Caco-2 (cell line): ENCODE data around the gene MBOAT7. TPM values are rescaled to one million over a fixed set of nuclear protein-coding genes. Genes with fewer than 3 reads are reported as not detected.

ENCODE experiments used
- BruUV-seq: library from RNA; stranded (reverse); fragments of 400-500 nt; replicated peaks from 2 replicates; lab custom pipeline; 2021; lab: Mats Ljungman, UMichigan
- CTCF ChIA-PET: fragments of 300-600 bp; sonication (Branson Sonifier 250); formaldehyde crosslinking; loops from one replicate; lab custom pipeline; 2022; ENCODE audit warnings: antibody characterized with exemption; lab: Charles Lee
- POLR2A ChIA-PET: fragments of 300-600 bp; sonication (Branson Sonifier 250); formaldehyde crosslinking; loops from one replicate; lab custom pipeline; 2022; ENCODE audit warnings: antibody characterized with exemption; lab: Charles Lee
- DNase-seq, 2 experiments: peaks; one replicate each; pipeline versions ENCODE4 v3.0.0 to v3.0.0-alpha.2; 2020 to 2022
- H3K27me3 ChIP-seq: replicated peaks from 2 replicates; pipeline ENCODE4 v1.6.0; 2011; ENCODE audit warnings: low read length; ENCODE audit not compliant: control insufficient read depth, insufficient read depth
- H3K36me3 ChIP-seq: 2 replicates; pipeline ENCODE4 v1.5.1; 2011; ENCODE audit warnings: low read length; ENCODE audit not compliant: control insufficient read depth, insufficient read depth
- H3K4me1 ChIP-seq: fragments of 250-450 bp; sonication (Bioruptor Pico); 2 replicates; pipeline ENCODE4 v1.5.1; 2020; ENCODE audit warnings: mild to moderate bottlenecking
- H3K4me3 ChIP-seq: 2 replicates; pipeline ENCODE4 v1.5.1; 2011; ENCODE audit warnings: low read depth, mild to moderate bottlenecking, control low read depth, low read length
- H3K9me3 ChIP-seq: fragments of 250-450 bp; sonication (Bioruptor Pico); 2 replicates; pipeline ENCODE4 v1.5.1; 2020; ENCODE audit warnings: mild to moderate bottlenecking, moderate library complexity
- H3K27ac Mint-ChIP-seq: one replicate; pipeline ENCODE4 v1.8.0; 2022; ENCODE audit warnings: mixed read lengths; ENCODE audit not compliant: unreplicated experiment
- H3K27me3 Mint-ChIP-seq: one replicate; pipeline ENCODE4 v1.8.0; 2022; ENCODE audit warnings: mixed read lengths; ENCODE audit not compliant: insufficient read depth, unreplicated experiment
- H3K36me3 Mint-ChIP-seq: one replicate; pipeline ENCODE4 v1.8.0; 2022; ENCODE audit warnings: mild to moderate bottlenecking, mixed read lengths; ENCODE audit not compliant: insufficient read depth, unreplicated experiment
- H3K4me1 Mint-ChIP-seq: one replicate; pipeline ENCODE4 v1.8.0; 2022; ENCODE audit warnings: low read depth, mixed read lengths; ENCODE audit not compliant: unreplicated experiment
- H3K4me3 Mint-ChIP-seq: one replicate; pipeline ENCODE4 v1.8.0; 2022; ENCODE audit warnings: mild to moderate bottlenecking, moderate library complexity, mixed read lengths; ENCODE audit not compliant: unreplicated experiment
- H3K9me3 Mint-ChIP-seq: one replicate; pipeline ENCODE4 v1.8.0; 2022; ENCODE audit warnings: mixed read lengths; ENCODE audit not compliant: unreplicated experiment
- intact Hi-C: fragments of 100-400 bp; cut with micrococcal nuclease; formaldehyde crosslinking; loops from one replicate; pipeline ENCODE4 v1.10.0; 2022; ENCODE audit not compliant: unreplicated experiment
- total RNA-seq: library from RNA; stranded (reverse); gene quantifications from 2 replicates; pipeline ENCODE4 v1.2.3, GENCODE V29; 2022
- TF ChIP-seq, protein P1 (sequence below), 2 experiments: fragments of 200-600 bp in 1 of 2; IDR thresholded peaks; 1 replicate in 1 of 2; 2 replicates in 1 of 2; pipeline versions ENCODE4 v1.5.1 to v1.8.0; 2011 to 2022; ENCODE audit warnings: antibody characterized with exemption in 1 of 2, control low read depth in 1 of 2, inconsistent platforms in 1 of 2, low read depth in 1 of 2, low read length in 1 of 2, mild to moderate bottlenecking in 1 of 2, moderate library complexity in 1 of 2; ENCODE audit not compliant: insufficient read depth in 1 of 2, severe bottlenecking in 1 of 2, unreplicated experiment in 1 of 2

MBOAT7 gene
- total RNA-seq, 1 experiment from 2014 or later, result 137 TPM

DNA sequence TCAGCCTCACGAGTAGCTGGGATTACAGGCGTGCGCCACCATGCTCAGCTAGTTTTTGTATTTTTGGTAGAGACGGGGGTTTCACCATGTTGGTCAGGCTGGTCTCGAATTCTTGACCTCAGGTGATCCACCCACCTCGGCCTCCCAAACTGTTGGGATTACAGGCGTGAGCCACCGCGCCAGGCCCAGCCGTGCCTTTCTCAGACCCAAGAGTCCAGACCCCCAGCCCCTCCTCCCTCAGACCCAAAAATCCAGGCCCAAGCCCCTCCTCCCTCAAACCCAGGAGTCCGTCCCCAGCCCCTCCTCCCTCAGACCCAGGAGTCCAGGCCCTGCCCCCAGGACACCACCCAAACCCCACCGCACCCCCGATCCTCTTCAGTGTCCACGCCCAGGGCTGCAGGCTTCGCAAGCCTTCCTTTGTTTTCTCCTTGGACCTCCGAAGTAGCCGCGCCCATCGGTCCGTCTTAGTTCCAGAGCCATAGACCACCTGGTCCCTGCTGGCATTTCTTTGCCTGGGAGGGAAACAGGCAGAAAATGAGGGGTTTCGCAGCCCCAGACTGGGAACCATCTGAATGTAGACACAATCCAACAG, 20.1 kb downstream of the MBOAT7 start:
- H3K27ac Mint-ChIP-seq, result no peak overlapping the region
- BruUV-seq, result no TSS peak

DNA sequence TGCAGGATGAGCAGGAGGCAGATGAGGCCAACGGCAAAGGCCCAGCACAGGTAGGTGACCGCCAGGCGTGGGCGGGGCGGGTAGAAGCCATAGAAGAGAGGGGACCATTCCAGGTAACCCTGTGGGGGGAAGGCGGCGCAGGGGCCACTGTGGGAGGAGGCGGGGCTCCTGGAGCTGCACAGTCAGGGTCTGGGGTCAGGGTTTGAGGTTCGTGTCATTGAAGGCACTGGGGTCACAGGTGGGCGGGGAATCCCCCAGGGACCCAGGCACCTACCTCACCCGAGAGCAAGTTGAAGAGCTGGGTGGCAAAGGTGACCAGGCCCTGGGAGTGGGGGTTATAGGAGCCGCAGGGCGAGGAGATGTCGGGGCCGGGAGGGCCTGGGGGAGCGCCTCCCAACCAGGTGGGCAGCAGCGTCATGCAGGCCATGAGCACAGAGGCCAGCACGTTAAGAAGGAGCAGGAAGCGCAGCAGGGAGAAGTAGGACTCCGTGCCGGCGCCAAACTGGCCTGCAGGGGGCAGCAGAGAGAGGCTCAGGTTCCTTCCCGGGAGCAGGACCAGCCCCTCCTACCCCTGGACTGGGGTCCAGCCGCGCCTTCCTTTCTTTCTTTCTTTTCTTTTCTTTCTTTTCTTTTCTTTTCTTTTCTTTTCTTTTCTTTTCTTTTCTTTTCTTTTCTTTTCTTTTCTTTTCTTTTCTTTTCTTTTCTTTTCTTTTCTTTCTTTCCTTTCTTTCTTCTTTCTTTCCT, 21.0 kb downstream of the MBOAT7 start:
- intact Hi-C loops, result loop anchor here (1.0 kb wide), 2 partner anchors 63 to 98 kb away; no protein-coding TSS in a partner anchor
- Histone ChIP-seq H3K4me1 (peaks cover 1% of the 10 kb centered on the region), H3K9me3 (no peaks in the 10 kb centered on the region), H3K4me3 (no peak overlapping the region), H3K27me3 (no peaks in the 10 kb centered on the region), H3K36me3 (no peaks in the 10 kb centered on the region)
- no peaks in the 10 kb centered on the region for H3K27me3 Mint-ChIP-seq
- peak; percentile 90 to 95 for DNase-seq
- H3K36me3 Mint-ChIP-seq, result peaks cover 63% of the 10 kb centered on the region
- BruUV-seq, result no TSS peak
- no peak overlapping the region for H3K4me3 Mint-ChIP-seq
- no peak overlapping the region for H3K27ac Mint-ChIP-seq
- peaks cover 12% of the 10 kb centered on the region for H3K9me3 Mint-ChIP-seq
- TF ChIP-seq, protein P1, sequence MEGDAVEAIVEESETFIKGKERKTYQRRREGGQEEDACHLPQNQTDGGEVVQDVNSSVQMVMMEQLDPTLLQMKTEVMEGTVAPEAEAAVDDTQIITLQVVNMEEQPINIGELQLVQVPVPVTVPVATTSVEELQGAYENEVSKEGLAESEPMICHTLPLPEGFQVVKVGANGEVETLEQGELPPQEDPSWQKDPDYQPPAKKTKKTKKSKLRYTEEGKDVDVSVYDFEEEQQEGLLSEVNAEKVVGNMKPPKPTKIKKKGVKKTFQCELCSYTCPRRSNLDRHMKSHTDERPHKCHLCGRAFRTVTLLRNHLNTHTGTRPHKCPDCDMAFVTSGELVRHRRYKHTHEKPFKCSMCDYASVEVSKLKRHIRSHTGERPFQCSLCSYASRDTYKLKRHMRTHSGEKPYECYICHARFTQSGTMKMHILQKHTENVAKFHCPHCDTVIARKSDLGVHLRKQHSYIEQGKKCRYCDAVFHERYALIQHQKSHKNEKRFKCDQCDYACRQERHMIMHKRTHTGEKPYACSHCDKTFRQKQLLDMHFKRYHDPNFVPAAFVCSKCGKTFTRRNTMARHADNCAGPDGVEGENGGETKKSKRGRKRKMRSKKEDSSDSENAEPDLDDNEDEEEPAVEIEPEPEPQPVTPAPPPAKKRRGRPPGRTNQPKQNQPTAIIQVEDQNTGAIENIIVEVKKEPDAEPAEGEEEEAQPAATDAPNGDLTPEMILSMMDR (IDR thresholded peaks at IDR 0.05; ENCODE audit: insufficient read depth in 1 of 2, low read depth in 1 of 2, low read length in 1 of 2, severe bottlenecking in 1 of 2, unreplicated experiment in 1 of 2), result peak; percentile 90 to 92
- CTCF ChIA-PET, result interaction anchor here (0.6 to 1.7 kb wide), 8 partner anchors 8 to 211 kb away, joined by 3 to 10 read pairs (median 4); partner anchors contain the start of genes CNOT3, LENG1 and MBOAT7
- peaks cover 30% of the 10 kb centered on the region for H3K4me1 Mint-ChIP-seq
- POLR2A ChIA-PET, result interaction anchor here (0.8 kb wide), 1 partner anchor 21 kb away, joined by 3 read pairs; the partner anchor contains the start of gene MBOAT7

More for the DNA sequence above, 20.1 kb downstream of the MBOAT7 start:
- ChIA-PET CTCF (interaction anchor here (0.6 to 1.7 kb wide), 7 partner anchors 8 to 210 kb away, joined by 3 to 10 read pairs (median 5); partner anchors contain the start of genes CNOT3, LENG1 and MBOAT7), POLR2A (interaction anchor here (0.8 kb wide), 1 partner anchor 20 kb away, joined by 3 read pairs; the partner anchor contains the start of gene MBOAT7)
- no peaks in the 10 kb centered on the region for H3K27me3 ChIP-seq
- peaks cover 66% of the 10 kb centered on the region for H3K36me3 Mint-ChIP-seq
- TF ChIP-seq, protein P1 (IDR thresholded peaks at IDR 0.05; ENCODE audit: insufficient read depth in 1 of 2, low read depth in 1 of 2, low read length in 1 of 2, severe bottlenecking in 1 of 2, unreplicated experiment in 1 of 2), result no peak
- no peaks in the 10 kb centered on the region for H3K9me3 ChIP-seq
- no peak overlapping the region for H3K4me3 ChIP-seq
- no peak overlapping the region for H3K4me3 Mint-ChIP-seq
- peaks cover 12% of the 10 kb centered on the region for H3K9me3 Mint-ChIP-seq
- peaks cover 10% of the 10 kb centered on the region for H3K4me1 ChIP-seq
- peaks cover 28% of the 10 kb centered on the region for H3K4me1 Mint-ChIP-seq
- no peak for DNase-seq
- H3K36me3 ChIP-seq, result no peaks in the 10 kb centered on the region
- intact Hi-C loops, result no loop called here
- H3K27me3 Mint-ChIP-seq, result no peaks in the 10 kb centered on the region

DNA sequence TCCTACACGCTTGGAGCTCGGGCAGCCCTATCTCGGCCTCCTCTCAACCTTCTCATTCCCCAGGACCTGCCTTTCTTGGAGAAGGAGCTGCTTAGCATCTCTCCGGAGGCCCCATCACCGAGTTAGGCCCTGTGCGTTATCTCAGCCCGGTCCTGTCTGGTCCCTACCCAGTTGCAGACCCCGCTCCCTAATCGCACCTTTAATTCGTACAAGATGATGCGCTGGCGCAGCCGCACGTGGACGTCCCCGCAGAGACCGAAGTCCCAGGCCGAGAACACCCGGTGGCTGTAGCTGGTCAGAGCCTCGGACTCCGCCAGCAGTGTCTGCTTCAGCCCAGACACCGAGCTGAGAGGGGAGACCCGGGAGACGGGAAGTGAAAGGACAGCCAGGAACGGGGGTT, 24.2 kb downstream of the MBOAT7 start:
- Mint-ChIP-seq H3K27ac (peak overlapping the region; percentile 29), H3K4me1 (peaks cover 34% of the 10 kb centered on the region), H3K36me3 (peaks cover 55% of the 10 kb centered on the region), H3K9me3 (peaks cover 12% of the 10 kb centered on the region), H3K4me3 (no peak overlapping the region), H3K27me3 (no peaks in the 10 kb centered on the region)
- POLR2A ChIA-PET, result no interaction called here
- Histone ChIP-seq H3K36me3 (no peaks in the 10 kb centered on the region), H3K27me3 (no peaks in the 10 kb centered on the region), H3K4me1 (peaks cover 14% of the 10 kb centered on the region), H3K4me3 (no peak overlapping the region), H3K9me3 (no peaks in the 10 kb centered on the region)
- intact Hi-C loops, result no loop called here
- TF ChIP-seq, protein P1 (IDR thresholded peaks at IDR 0.05; ENCODE audit: insufficient read depth in 1 of 2, low read depth in 1 of 2, low read length in 1 of 2, severe bottlenecking in 1 of 2, unreplicated experiment in 1 of 2), result no peak
- CTCF ChIA-PET, result interaction anchor here (0.8 to 1.3 kb wide), 2 partner anchors 8 to 68 kb away, joined by 3 to 7 read pairs; no protein-coding TSS in a partner anchor
- no TSS peak for BruUV-seq
- no peak for DNase-seq
